HG03575 (cell line): ENCODE results near the gene TUBB8.
"Not testable (repeated sequence)": the region's sequence is repeated elsewhere in the genome, so short reads cannot be mapped to it uniquely, and the experiment has no call there.

Experiments used
- ATAC-seq: cut with Tn5 transposase; IDR thresholded peaks from one replicate; pipeline ENCODE4 v1.9.1; 2021; ENCODE audit not compliant: unreplicated experiment, insufficient number of reproducible peaks, low FRiP score; ENCODE audit errors: extremely low read depth

The TUBB8 gene

GRCh38 chr10:48996-49395 lies at the start of gene TUBB8:
TUBB8 (minus strand) TSS chr10:49296; CDS start chr10:49238, 58 bp downstream.
- ATAC-seq, result no peak

GRCh38 chr10:96466-96865 lies 47.4 kb upstream of the TUBB8 start:
- no peak for ATAC-seq

- ATAC-seq, result no peak
Observed at GRCh38 chr10:95356-96115, 46.4 kb upstream of the TUBB8 start.

GRCh38 chr10:94613-95012 lies 45.5 kb upstream of the TUBB8 start:
- ATAC-seq, result no peak

- no peak for ATAC-seq
Observed at GRCh38 chr10:92846-93245, 43.8 kb upstream of the TUBB8 start.

GRCh38 chr10:92153-92552 lies 43.1 kb upstream of the TUBB8 start:
- ATAC-seq, result no peak

GRCh38 chr10:91313-91712 lies 42.2 kb upstream of the TUBB8 start:
- ATAC-seq, result no peak

GRCh38 chr10:90161-90560 lies 41.1 kb upstream of the TUBB8 start:
- no peak for ATAC-seq

- no peak for ATAC-seq
Observed at GRCh38 chr10:89248-89647, 40.2 kb upstream of the TUBB8 start.

GRCh38 chr10:88253-88652 lies 39.2 kb upstream of the TUBB8 start:
- ATAC-seq, result no peak

GRCh38 chr10:87177-88080 lies 38.3 kb upstream of the TUBB8 start:
- no peak for ATAC-seq

GRCh38 chr10:86031-86430 lies 36.9 kb upstream of the TUBB8 start:
- no peak for ATAC-seq

GRCh38 chr10:85044-85443 lies 35.9 kb upstream of the TUBB8 start:
- no peak for ATAC-seq

GRCh38 chr10:83930-84530 lies 34.9 kb upstream of the TUBB8 start:
- no peak for ATAC-seq

- no peak for ATAC-seq
Observed at GRCh38 chr10:80477-81105, 31.5 kb upstream of the TUBB8 start.

GRCh38 chr10:79532-80215 lies 30.6 kb upstream of the TUBB8 start:
- no peak for ATAC-seq

- ATAC-seq, result no peak
Observed at GRCh38 chr10:78556-78955, 29.5 kb upstream of the TUBB8 start.

GRCh38 chr10:74266-74621 lies 25.1 kb upstream of the TUBB8 start:
- not testable (repeated sequence) for ATAC-seq
